HEK293 (cell line): ENCODE results near the gene PARD3.

Source experiments
- CTCF ChIA-PET: fragments of 350-600 bp; formaldehyde crosslinking; extraction: SDS; loops from one replicate; lab custom pipeline; 2021; ENCODE audit warnings: antibody characterized with exemption; lab: Yijun Ruan, JAX
- POLR2A ChIA-PET: fragments of 300-600 bp; formaldehyde crosslinking; extraction: SDS; loops from one replicate; lab custom pipeline; 2020; ENCODE audit warnings: antibody characterized with exemption, inconsistent platforms; lab: Yijun Ruan, JAX
- H3K27ac ChIP-seq: fragments of 200-500 bp; sonication (Bioruptor generic); 2 replicates; pipeline ENCODE4 v1.5.1; 2014; ENCODE audit warnings: low read depth, low read length, control low read depth, inconsistent platforms; ENCODE audit errors: extremely low read depth
- H3K36me3 ChIP-seq, 2 experiments: fragments of 200-500 bp in 1 of 2; sonication (Bioruptor generic) in 1 of 2; 1 replicate in 1 of 2; 2 replicates in 1 of 2; pipeline ENCODE4 v1.5.1; 2014 to 2017; ENCODE audit warnings: inconsistent platforms in 2 of 2, low read length in 2 of 2; ENCODE audit not compliant: control insufficient read depth in 2 of 2, insufficient read depth in 1 of 2
- H3K4me1 ChIP-seq: fragments of 200-500 bp; sonication (Bioruptor generic); 2 replicates; pipeline ENCODE4 v1.5.1; 2014; ENCODE audit warnings: mild to moderate bottlenecking, low read length, inconsistent platforms; ENCODE audit not compliant: control insufficient read depth, insufficient read depth
- H3K4me3 ChIP-seq: 2 replicates; pipeline ENCODE4 v1.5.1; 2011; ENCODE audit warnings: low read depth, mild to moderate bottlenecking, control low read depth, low read length, moderate library complexity
- H3K9me3 ChIP-seq: fragments of 200-500 bp; sonication (Bioruptor generic); 2 replicates; pipeline ENCODE4 v1.5.1; 2014; ENCODE audit warnings: low read depth, low read length, inconsistent platforms; ENCODE audit not compliant: control insufficient read depth, insufficient read depth
- GFI1B ChIP-seq: fragments of 450-650 bp; formaldehyde crosslinking; IDR thresholded peaks from 2 replicates; pipeline ENCODE4 v1.5.1; 2016; ENCODE audit warnings: missing biosample characterization, missing genetic modification characterization
- GLI4 ChIP-seq: fragments of 450-650 bp; formaldehyde crosslinking; IDR thresholded peaks from 2 replicates; pipeline ENCODE4 v1.5.1; 2016; ENCODE audit warnings: missing biosample characterization, missing genetic modification characterization
- HOXD13 ChIP-seq: sonication (generic); formaldehyde crosslinking; IDR thresholded peaks from 2 replicates; pipeline ENCODE4 v1.8.0; 2022; ENCODE audit warnings: missing genetic modification reagents, borderline replicate concordance
- MYNN ChIP-seq: fragments of 450-650 bp; formaldehyde crosslinking; IDR thresholded peaks from 2 replicates; pipeline ENCODE4 v1.5.1; 2016; ENCODE audit warnings: missing biosample characterization, missing genetic modification characterization, borderline replicate concordance
- PRDM6 ChIP-seq: fragments of 450-650 bp; formaldehyde crosslinking; IDR thresholded peaks from 2 replicates; pipeline ENCODE4 v1.5.1; 2017; ENCODE audit warnings: missing biosample characterization, missing genetic modification characterization
- ZEB2 ChIP-seq: fragments of 450-650 bp; formaldehyde crosslinking; IDR thresholded peaks from 2 replicates; pipeline ENCODE4 v1.5.1; 2016; ENCODE audit warnings: missing biosample characterization, missing genetic modification characterization
- ZNF10 ChIP-seq: fragments of 450-650 bp; formaldehyde crosslinking; IDR thresholded peaks from 2 replicates; pipeline ENCODE4 v1.5.1; 2017; ENCODE audit warnings: missing biosample characterization, missing genetic modification characterization
- ZNF138 ChIP-seq: fragments of 450-650 bp; formaldehyde crosslinking; IDR thresholded peaks from 2 replicates; pipeline ENCODE4 v1.5.1; 2016; ENCODE audit warnings: missing biosample characterization, missing genetic modification characterization, borderline replicate concordance
- ZNF148 ChIP-seq: fragments of 450-650 bp; formaldehyde crosslinking; IDR thresholded peaks from 2 replicates; pipeline ENCODE4 v1.5.0; 2017; ENCODE audit warnings: missing biosample characterization, missing genetic modification characterization, borderline replicate concordance
- ZNF174 ChIP-seq: fragments of 450-650 bp; formaldehyde crosslinking; IDR thresholded peaks from 2 replicates; pipeline ENCODE4 v1.5.0; 2017; ENCODE audit warnings: missing biosample characterization, mild to moderate bottlenecking, missing genetic modification characterization
- ZNF221 ChIP-seq: fragments of 450-650 bp; formaldehyde crosslinking; IDR thresholded peaks from 2 replicates; pipeline ENCODE4 v1.5.1; 2017; ENCODE audit warnings: missing biosample characterization, missing genetic modification characterization, borderline replicate concordance
- ZNF23 ChIP-seq: fragments of 450-650 bp; formaldehyde crosslinking; IDR thresholded peaks from 2 replicates; pipeline ENCODE4 v1.5.1; 2016; ENCODE audit warnings: missing biosample characterization, missing genetic modification characterization, borderline replicate concordance
- ZNF391 ChIP-seq: fragments of 450-650 bp; formaldehyde crosslinking; IDR thresholded peaks from 2 replicates; pipeline ENCODE4 v1.5.1; 2016; ENCODE audit warnings: low read depth, missing biosample characterization, missing genetic modification characterization, borderline replicate concordance
- ZNF426 ChIP-seq: fragments of 450-650 bp; formaldehyde crosslinking; IDR thresholded peaks from 2 replicates; pipeline ENCODE4 v1.5.1; 2017; ENCODE audit warnings: missing biosample characterization, missing genetic modification characterization, mild to moderate bottlenecking, inconsistent platforms, moderate library complexity
- ZNF561 ChIP-seq: fragments of 450-650 bp; IDR thresholded peaks from 2 replicates; pipeline ENCODE4 v1.5.1; 2018; ENCODE audit warnings: missing biosample characterization, missing genetic modification characterization, borderline replicate concordance
- ZNF639 ChIP-seq: fragments of 450-650 bp; formaldehyde crosslinking; IDR thresholded peaks from 2 replicates; pipeline ENCODE4 v1.5.1; 2016; ENCODE audit warnings: missing biosample characterization, missing genetic modification characterization
- ZNF707 ChIP-seq: fragments of 450-650 bp; formaldehyde crosslinking; IDR thresholded peaks from 2 replicates; pipeline ENCODE4 v1.5.1; 2016; ENCODE audit warnings: missing biosample characterization, missing genetic modification characterization
- ZSCAN4 ChIP-seq: fragments of 450-650 bp; formaldehyde crosslinking; IDR thresholded peaks from 2 replicates; pipeline ENCODE4 v1.5.1; 2017; ENCODE audit warnings: missing biosample characterization, missing genetic modification characterization

PARD3 gene

GRCh38 chr10:34584164-34584563 is 230.9 kb downstream of the PARD3 start (continued):
- no peak for TF ChIP-seq HOXD13 (CRISPR knock-in tag)
- no peak for TF ChIP-seq ZNF426 (tag by site-specific recombination)
- no peak for TF ChIP-seq ZEB2 (tag by site-specific recombination)
- no peak for TF ChIP-seq ZNF639 (tag by site-specific recombination)
- TF ChIP-seq ZNF10 (tag by site-specific recombination) = no peak
- no peak for TF ChIP-seq ZNF138
- no peak for TF ChIP-seq GLI4 (tag by site-specific recombination)
- no peak for TF ChIP-seq ZNF707 (tag by site-specific recombination)
- no peak for TF ChIP-seq ZNF148 (tag by site-specific recombination)
- TF ChIP-seq, all 188 proteins: peak for 0

GRCh38 chr10:34581801-34582532 is 233.1 kb downstream of the PARD3 start:
- CTCF ChIA-PET = no interaction called here
- Histone ChIP-seq H3K36me3 (no peaks in the 10 kb centered on the region; a peak in 1 of 3 replicates), H3K4me3 (no peak overlapping the region), H3K27ac (no peak overlapping the region), H3K4me1 (peaks cover 5% of the 10 kb centered on the region), H3K9me3 (no peaks in the 10 kb centered on the region)
- TF ChIP-seq ZNF221 (tag by site-specific recombination) (no peak), PRDM6 (tag by site-specific recombination) (peak; percentile 38; the same call in 1 of the 2 replicates)
- POLR2A ChIA-PET = no interaction called here

- POLR2A ChIA-PET = interaction anchor here (0.9 kb wide), 1 partner anchor 8 kb away, joined by 3 read pairs; no protein-coding TSS in a partner anchor
- H3K4me3 ChIP-seq = no peak overlapping the region
- TF ChIP-seq MYNN (tag by site-specific recombination) = no peak
- TF ChIP-seq ZNF174 (tag by site-specific recombination) = no peak
- no peak for TF ChIP-seq ZNF391 (tag by site-specific recombination)
- TF ChIP-seq ZNF148 (tag by site-specific recombination) = no peak
- no peak for TF ChIP-seq ZSCAN4 (tag by site-specific recombination)
- no peak for TF ChIP-seq ZNF23 (tag by site-specific recombination)
- TF ChIP-seq ZNF561 (tag by site-specific recombination) = no peak
- no peak for TF ChIP-seq GFI1B (tag by site-specific recombination)
- H3K27ac ChIP-seq = no peak overlapping the region
- no peaks in the 10 kb centered on the region for H3K36me3 ChIP-seq
- CTCF ChIA-PET = no interaction called here
- H3K4me1 ChIP-seq = peaks cover 3% of the 10 kb centered on the region
- no peaks in the 10 kb centered on the region for H3K9me3 ChIP-seq
Measured at GRCh38 chr10:34580643-34581042, 234.5 kb downstream of the PARD3 start.
